ENCODE data around the gene NAALADL1.

- TF ChIP-seq CTCF (IDR thresholded peaks at IDR 0.05) (no peak), POLR2AphosphoS5 (IDR thresholded peaks at IDR 0.05; ENCODE audit: low read depth, low read length) (no peak), REST (IDR thresholded peaks at IDR 0.05; ENCODE audit: insufficient read depth in 1 of 2, low read depth in 2 of 2, low read length in 1 of 2) (no peak), TCF7L2 (IDR thresholded peaks at IDR 0.05; ENCODE audit: low read depth, low read length) (no peak)
Observed at GRCh38 chr11:65107751-65108468, 49.6 kb upstream of the NAALADL1 start.
